ENCODE data around the gene FAF1. TPM values are rescaled to one million over a fixed set of nuclear protein-coding genes. Genes with fewer than 3 reads are reported as not detected.

The FAF1 gene
- total RNA-seq, 1 experiment from 2014 or later, result 14.7 TPM

GRCh38 chr1:50481142-50481736 is 478.8 kb downstream of the FAF1 start:
- H3K27me3 ChIP-seq (ENCODE audit: low read length), result no peaks in the 10 kb centered on the region
- H3K9ac ChIP-seq (ENCODE audit: low read length), result no peak overlapping the region
- H3F3A ChIP-seq (ENCODE audit: low read length, unreplicated experiment), result no peaks in the 10 kb centered on the region
- no peaks in the 10 kb centered on the region for H3K79me2 ChIP-seq (ENCODE audit: low read length)
- ATAC-seq, result no peak
- BruUV-seq (replicated peaks), result no TSS peak
- intact Hi-C loops (cut with micrococcal nuclease), result no loop called here
- DNase-seq, result no peak
- no peak overlapping the region for H3K4me2 ChIP-seq (ENCODE audit: low read length)
- H4K20me1 ChIP-seq (ENCODE audit: low read length), result no peaks in the 10 kb centered on the region
- CTCF ChIA-PET, result no interaction called here
- TF ChIP-seq EZH2phosphoT487 (IDR thresholded peaks at IDR 0.05; ENCODE audit: borderline replicate concordance, low read length), result no peak
- TF ChIP-seq CTCF (conservative IDR thresholded peaks at IDR 0.05; ENCODE audit: low read depth, low read length), result no peak
- no peak for TF ChIP-seq EZH2 (IDR thresholded peaks at IDR 0.05; ENCODE audit: low read length, unreplicated experiment)
- no peaks in the 10 kb centered on the region for H3K9me3 ChIP-seq (ENCODE audit: low read length)
- H3K4me1 ChIP-seq (ENCODE audit: insufficient read depth, low read length), result no peaks in the 10 kb centered on the region
- no peak overlapping the region for H3K4me3 ChIP-seq (ENCODE audit: low read length)
- H3K27ac ChIP-seq (ENCODE audit: low read length), result no peak overlapping the region
- POLR2A ChIA-PET (ENCODE audit: unreplicated experiment), result no interaction called here
- H3K36me3 ChIP-seq (ENCODE audit: low read depth, low read length), result no peaks in the 10 kb centered on the region
- no peak overlapping the region for H2AFZ ChIP-seq (ENCODE audit: low read length)
- no peaks in the 10 kb centered on the region for H3K9me2 ChIP-seq (replicated peaks; ENCODE audit: low read length)

GRCh38 chr1:50476800-50477199 is 483.3 kb downstream of the FAF1 start:
- intact Hi-C loops (cut with micrococcal nuclease), result no loop called here
- CTCF ChIA-PET, result no interaction called here
- no peak for DNase-seq

More at GRCh38 chr1:50476800-50477199, 483.3 kb downstream of the FAF1 start:
- no peak overlapping the region for H3K9ac ChIP-seq (ENCODE audit: low read length)
- no peak overlapping the region for H3K4me2 ChIP-seq (ENCODE audit: low read length)
- H3K79me2 ChIP-seq (ENCODE audit: low read length), result no peaks in the 10 kb centered on the region
- BruUV-seq (replicated peaks), result no TSS peak
- H2AFZ ChIP-seq (ENCODE audit: low read length), result no peak overlapping the region
- TF ChIP-seq CTCF (conservative IDR thresholded peaks at IDR 0.05; ENCODE audit: low read depth, low read length) (no peak), EZH2phosphoT487 (IDR thresholded peaks at IDR 0.05; ENCODE audit: borderline replicate concordance, low read length) (no peak), EZH2 (IDR thresholded peaks at IDR 0.05; ENCODE audit: low read length, unreplicated experiment) (no peak)
- H3K4me3 ChIP-seq (ENCODE audit: low read length), result no peak overlapping the region
- H3K4me1 ChIP-seq (ENCODE audit: insufficient read depth, low read length), result peaks cover 10% of the 10 kb centered on the region
- H3F3A ChIP-seq (ENCODE audit: low read length, unreplicated experiment), result no peaks in the 10 kb centered on the region
- no peak for ATAC-seq
- no peak overlapping the region for H3K27ac ChIP-seq (ENCODE audit: low read length)
- no peaks in the 10 kb centered on the region for H3K9me2 ChIP-seq (replicated peaks; ENCODE audit: low read length)
- POLR2A ChIA-PET (ENCODE audit: unreplicated experiment), result no interaction called here
- H3K27me3 ChIP-seq (ENCODE audit: low read length), result no peaks in the 10 kb centered on the region
- no peaks in the 10 kb centered on the region for H4K20me1 ChIP-seq (ENCODE audit: low read length)
- H3K9me3 ChIP-seq (ENCODE audit: low read length), result no peaks in the 10 kb centered on the region
- no peaks in the 10 kb centered on the region for H3K36me3 ChIP-seq (ENCODE audit: low read depth, low read length)

Measured in PC-3 (cell line).